Upper lobe of left lung (tissue), 6 donors: ENCODE data around the gene RGS14. TPM values are rescaled to one million over a fixed set of nuclear protein-coding genes. Genes with fewer than 3 reads are reported as not detected.
A peak's percentile ranks its signal among the peaks of the same experiment; 100 is the strongest.

Experiments used
- ATAC-seq, 2 donors: fragments of 200-7000 bp; cut with Tn5 transposase; one replicate each; pipeline ENCODE4 v1.9.1; 2022; ENCODE audit warnings: mild to moderate bottlenecking in 2 of 2, moderate library complexity in 2 of 2; ENCODE audit not compliant: low FRiP score in 2 of 2
- DNase-seq, 2 donors: peaks; one replicate each; pipeline ENCODE4 v3.0.0-alpha.2; 2019 to 2020
- H3K27ac ChIP-seq, 4 donors: fragments of 200-600 bp; sonication (generic); one replicate each; pipeline ENCODE4 v1.5.1; 2016 to 2019
- H3K27me3 ChIP-seq, 4 donors: fragments of 200-600 bp; sonication (generic); one replicate each; pipeline ENCODE4 v1.5.1; 2017 to 2019
- H3K36me3 ChIP-seq, 4 donors: fragments of 200-600 bp; sonication (generic); one replicate each; pipeline ENCODE4 v1.5.1; 2016 to 2019
- H3K4me1 ChIP-seq, 4 donors: fragments of 200-600 bp; sonication (generic); one replicate each; pipeline ENCODE4 v1.5.1; 2018 to 2019
- H3K4me3 ChIP-seq, 4 donors: fragments of 200-600 bp; sonication (generic); one replicate each; pipeline ENCODE4 v1.5.1; 2017 to 2019; ENCODE audit warnings: mild to moderate bottlenecking in 2 of 4, moderate library complexity in 1 of 4
- H3K9me3 ChIP-seq, 4 donors: fragments of 200-600 bp; sonication (generic); one replicate each; pipeline ENCODE4 v1.5.1; 2018 to 2019
- CTCF ChIP-seq, 6 experiments: fragments of 450-650 bp in 4 of 6; fragments of 200-600 bp in 2 of 6; sonication (generic) in 2 of 6; IDR thresholded peaks; one replicate each; pipeline ENCODE4 v1.5.1; 2016 to 2019; ENCODE audit warnings: antibody characterized with exemption in 6 of 6
- EP300 ChIP-seq, 4 donors: sonication (generic); formaldehyde crosslinking; IDR thresholded peaks; one replicate each; pipeline ENCODE4 v1.5.1; 2017; ENCODE audit warnings: antibody characterized with exemption in 4 of 4, control low read depth in 2 of 4
- POLR2A ChIP-seq, 4 donors: fragments of 450-650 bp; IDR thresholded peaks; one replicate each; pipeline ENCODE4 v1.5.1; 2016 to 2017; ENCODE audit warnings: antibody characterized with exemption in 4 of 4, mild to moderate bottlenecking in 2 of 4
- POLR2AphosphoS5 ChIP-seq, 2 donors: sonication (generic); formaldehyde crosslinking; IDR thresholded peaks; one replicate each; pipeline ENCODE4 v1.5.1; 2017; ENCODE audit warnings: antibody characterized with exemption in 2 of 2
- WGBS, 2 donors: methylation state at CpG; one replicate each; pipeline ENCODE4 v1.1.5; 2017 to 2018; 5-methylcytosine and 5-hydroxymethylcytosine counted together
- total RNA-seq, 6 donors: library from RNA; depleted of rRNA in 4 of 6; stranded (reverse); fragments of >200 nt in 4 of 6; gene quantifications; one replicate each; pipeline versions ENCODE4 v1.1.0 to v1.2.1, GENCODE V29; 2016 to 2021
- donor health status: DM: no; HTN: no; CAD: no; lungs with moderate emphysema.
- donor health status: DM: no; HTN: yes; CAD: no; lungs with severe emphysema.

Gene RGS14
- total RNA-seq, 6 donors from 2014 or later, result 11.9 to 39.1 (median 26.6) TPM

DNA sequence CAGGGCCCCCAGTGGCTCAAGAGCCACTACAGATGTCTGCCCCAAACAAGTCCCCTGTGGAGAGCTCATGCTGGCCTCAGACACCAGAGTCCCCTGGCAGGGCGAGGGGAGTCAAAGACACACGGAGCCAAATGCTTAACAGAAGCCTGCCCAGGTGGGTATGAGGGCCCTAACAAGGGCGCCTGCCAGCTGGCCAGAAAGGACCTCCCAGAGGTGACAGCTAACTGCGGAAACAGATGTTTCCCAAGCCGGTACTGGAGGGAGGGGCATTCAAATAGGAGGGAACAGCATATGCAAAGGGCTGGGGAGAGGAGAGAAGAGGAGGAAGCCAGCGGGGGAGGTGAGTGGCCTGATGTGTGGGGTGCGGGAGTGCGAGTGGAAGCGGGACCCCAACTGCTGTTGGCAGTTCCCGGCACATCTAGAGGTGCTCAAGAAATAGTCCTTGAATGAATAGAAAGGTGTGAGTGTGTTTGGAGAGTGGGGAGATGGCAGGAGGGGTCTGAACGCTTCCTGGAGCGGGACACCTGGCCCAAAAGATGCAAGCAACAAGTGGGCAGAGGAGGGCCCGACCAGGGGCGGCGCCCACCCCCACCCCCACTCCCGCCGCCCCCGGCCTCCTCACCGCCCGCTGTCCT lies 46.9 kb upstream of the RGS14 start:
- H3K4me1 ChIP-seq, result peaks cover 33 to 56% (median 41%) of the 10 kb centered on the region in 4 donors
- DNase-seq, result peak in 1 of 2 donors; percentile 59
- no peak for TF ChIP-seq POLR2A (IDR thresholded peaks at IDR 0.05)
- TF ChIP-seq EP300 (IDR thresholded peaks at IDR 0.05), result no peak
- TF ChIP-seq POLR2AphosphoS5 (IDR thresholded peaks at IDR 0.05), result no peak
- no peak for TF ChIP-seq CTCF (IDR thresholded peaks at IDR 0.05)

DNA sequence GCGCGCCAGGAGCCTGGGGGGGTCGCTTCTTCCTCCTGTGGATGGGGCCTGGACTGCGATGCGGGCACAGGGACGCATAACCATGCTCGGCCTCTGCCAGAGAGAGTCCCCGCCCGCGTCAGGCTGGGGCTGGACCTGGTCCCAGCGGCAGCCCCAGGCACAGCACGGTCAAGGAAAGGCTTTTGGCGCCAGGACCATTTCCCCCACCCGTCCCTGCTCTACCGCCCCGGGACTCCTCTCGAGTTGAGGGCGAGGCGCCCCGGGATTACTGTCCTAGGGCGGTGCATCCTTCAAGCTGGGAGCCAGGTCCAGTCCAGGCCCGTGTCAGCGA lies 46.4 kb upstream of the RGS14 start:
- peak in 1 of 2 donors; percentile 80 for DNase-seq

More for the DNA sequence above, 46.9 kb upstream of the RGS14 start:
- peak overlapping the region in 3 of 4 donors; percentile 42 to 71 (median 66) for H3K4me3 ChIP-seq
- no peaks in the 10 kb centered on the region for H3K9me3 ChIP-seq
- 7 to 32% methylated on average over 13 of the region's 20 CpGs for WGBS, 2 donors
- H3K27me3 ChIP-seq, result no peaks in the 10 kb centered on the region
- peak overlapping the region in 3 of 4 donors; percentile 19 to 92 (median 38) for H3K27ac ChIP-seq
- peaks cover 0 to 27% (median 15%) of the 10 kb centered on the region in 4 donors for H3K36me3 ChIP-seq
- no peak for ATAC-seq

GRCh38 chr5:177311723-177312648 lies 45.7 kb upstream of the RGS14 start, which contains the start of gene MXD3:
Gene MXD3 (minus strand): TSS chr5:177311898. CDS start chr5:177311830, 68 bp downstream.
- ATAC-seq (peak; percentile 88 to 96), DNase-seq (peak; percentile 97)
- Histone ChIP-seq H3K4me3 (peak within 1 kb of the TSS; percentile 42 to 71 (median 63)), H3K27me3 (no peaks in the 10 kb centered on the region), H3K27ac (peak within 1 kb of the TSS; percentile 19 to 92 (median 46)), H3K36me3 (peaks cover 0 to 16% (median 6%) of the 10 kb centered on the region in 4 donors), H3K4me1 (peaks cover 33 to 47% (median 36%) of the 10 kb centered on the region in 4 donors), H3K9me3 (no peaks in the 10 kb centered on the region)
- 2% methylated on average over 36 to 52 of the region's 78 CpGs for whole genome bisulfite sequencing, 2 donors
- TF ChIP-seq POLR2AphosphoS5 (IDR thresholded peaks at IDR 0.05) (peak in 1 of 2 donors; percentile 48), CTCF (IDR thresholded peaks at IDR 0.05) (no peak), EP300 (IDR thresholded peaks at IDR 0.05) (no peak), POLR2A (IDR thresholded peaks at IDR 0.05) (no peak)

More for the DNA sequence above, 46.4 kb upstream of the RGS14 start:
- TF ChIP-seq EP300 (IDR thresholded peaks at IDR 0.05), result no peak
- TF ChIP-seq CTCF (IDR thresholded peaks at IDR 0.05), result no peak
- no peak for TF ChIP-seq POLR2AphosphoS5 (IDR thresholded peaks at IDR 0.05)
- TF ChIP-seq POLR2A (IDR thresholded peaks at IDR 0.05), result no peak
- no peaks in the 10 kb centered on the region for H3K27me3 ChIP-seq
- H3K27ac ChIP-seq, result peak overlapping the region in 2 of 4 donors; percentile 16 to 92
- peak overlapping the region in 3 of 4 donors; percentile 42 to 71 (median 66) for H3K4me3 ChIP-seq
- 0% methylated on average over 2 of the region's 23 CpGs; no CpG with 5 or more reads in 1 of the 2 donors for WGBS, 2 donors
- ATAC-seq, result no peak
- peaks cover 0 to 22% (median 11%) of the 10 kb centered on the region in 4 donors for H3K36me3 ChIP-seq
- H3K4me1 ChIP-seq, result peaks cover 33 to 53% (median 39%) of the 10 kb centered on the region in 4 donors
- H3K9me3 ChIP-seq, result no peaks in the 10 kb centered on the region

GRCh38 chr5:177312649-177313181 lies 45.0 kb upstream of the RGS14 start:
- Histone ChIP-seq H3K9me3 (no peaks in the 10 kb centered on the region), H3K27ac (no peak overlapping the region), H3K36me3 (peaks cover 0 to 13% (median 0%) of the 10 kb centered on the region in 4 donors), H3K4me1 (peaks cover 27 to 40% (median 30%) of the 10 kb centered on the region in 4 donors), H3K27me3 (no peaks in the 10 kb centered on the region), H3K4me3 (peak overlapping the region in 3 of 4 donors; percentile 42 to 71 (median 66))
- WGBS, 2 donors, result 9 to 15% methylated on average over 13 to 19 of the region's 19 CpGs
- TF ChIP-seq POLR2AphosphoS5 (IDR thresholded peaks at IDR 0.05), result no peak
- no peak for TF ChIP-seq CTCF (IDR thresholded peaks at IDR 0.05)
- no peak for TF ChIP-seq POLR2A (IDR thresholded peaks at IDR 0.05)
- TF ChIP-seq EP300 (IDR thresholded peaks at IDR 0.05), result no peak
- no peak for DNase-seq
- no peak for ATAC-seq
